C4-2B (cell line): Measurements from ENCODE around the gene RIC3.

Experiments used
- H3K27ac ChIP-seq: fragments of 450-650 bp; 2 replicates; pipeline ENCODE4 v1.5.1; 2017
- CTCF ChIP-seq: fragments of 450-650 bp; conservative IDR thresholded peaks from 2 replicates; pipeline ENCODE4 v1.5.1; 2017; ENCODE audit warnings: mild to moderate bottlenecking
- ZFX ChIP-seq: fragments of 450-650 bp; IDR thresholded peaks from 2 replicates; pipeline ENCODE4 v1.6.1; 2017

RIC3 gene

GRCh38 chr11:8207080-8208000 lies 38.5 kb upstream of the RIC3 start:
- no peak for TF ChIP-seq ZFX
- TF ChIP-seq CTCF = no peak
- H3K27ac ChIP-seq = no peak overlapping the region

DNA sequence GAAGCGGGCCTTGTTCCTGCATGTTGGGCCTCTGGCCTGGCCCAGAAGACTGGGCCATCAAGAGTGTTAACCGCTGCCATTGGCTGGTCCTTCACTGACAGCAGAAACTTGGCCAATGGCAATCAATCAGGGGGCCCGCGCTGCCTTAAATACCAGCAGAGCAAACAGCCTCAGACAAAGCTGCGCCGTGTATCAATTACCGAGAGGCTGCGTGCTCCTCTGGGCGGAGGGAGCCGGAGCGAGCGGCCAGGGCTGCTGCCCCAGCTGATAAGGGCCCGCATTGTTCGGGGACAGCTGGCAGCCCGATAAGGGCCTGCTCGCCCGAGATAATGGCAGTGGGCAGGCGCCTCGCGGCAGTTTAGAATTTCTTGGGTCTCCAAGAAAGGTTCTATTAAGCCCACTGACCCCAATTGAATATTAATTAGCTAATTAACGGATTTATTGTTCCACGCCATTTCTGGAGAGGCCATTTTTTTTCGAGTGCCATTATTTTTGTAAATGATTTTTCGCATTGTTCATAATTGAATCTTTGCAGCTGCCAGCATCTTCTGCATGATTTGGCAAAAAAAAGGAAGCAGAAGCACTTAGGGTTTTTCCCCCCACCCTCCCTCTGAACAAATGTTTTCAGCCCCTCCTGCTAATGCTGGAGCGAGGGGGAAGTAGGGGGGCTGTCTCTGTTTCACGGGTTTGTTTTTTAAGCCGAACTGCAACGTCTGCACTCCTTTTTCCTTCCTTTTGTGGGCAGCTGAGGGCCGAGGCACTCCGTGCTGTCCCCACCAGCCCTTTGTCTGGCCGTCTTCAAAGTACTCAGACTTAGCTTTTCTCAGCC lies 37.6 kb upstream of the RIC3 start:
- no peak overlapping the region for H3K27ac ChIP-seq
- no peak for TF ChIP-seq CTCF
- no peak for TF ChIP-seq ZFX

DNA sequence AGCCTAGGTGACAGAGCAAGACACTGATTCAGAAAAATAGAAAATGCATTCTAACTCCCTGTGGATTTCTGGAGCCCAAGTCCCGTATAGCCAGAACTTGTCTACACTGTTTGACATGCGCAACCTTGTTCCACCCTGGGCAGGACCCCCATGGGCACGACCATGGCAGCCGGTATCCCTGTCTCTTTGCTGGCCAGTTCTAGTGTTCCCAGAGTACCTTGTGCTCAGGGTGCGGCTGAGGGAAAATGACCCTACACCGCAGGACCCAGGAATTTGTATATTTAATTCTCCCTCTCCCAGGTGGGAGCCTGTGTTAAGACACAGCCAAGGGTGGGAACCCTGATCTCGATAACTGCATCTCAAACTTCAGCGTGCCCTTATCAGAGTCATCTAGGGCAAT lies 36.7 kb upstream of the RIC3 start:
- TF ChIP-seq ZFX (no peak), CTCF (no peak)
- H3K27ac ChIP-seq = no peak overlapping the region

DNA sequence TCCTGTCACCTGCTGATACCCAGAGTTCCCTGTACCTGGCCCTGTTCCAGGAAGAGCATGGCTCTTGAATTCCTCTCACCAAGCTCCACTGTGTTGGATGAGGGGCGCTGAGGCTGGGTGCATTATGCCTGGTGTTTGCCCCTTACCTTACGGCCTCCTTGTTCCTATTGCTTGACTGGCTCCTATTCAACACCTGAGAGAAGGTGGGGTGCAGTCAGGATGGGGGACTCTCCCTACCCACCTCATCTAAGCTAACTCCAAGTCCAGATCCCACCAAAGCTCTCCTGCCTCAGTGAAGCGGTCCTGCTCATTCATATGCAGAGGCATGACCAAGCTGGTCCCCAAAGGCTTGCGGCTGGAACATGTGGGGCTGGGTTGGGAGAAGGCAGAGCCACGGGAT lies 35.8 kb upstream of the RIC3 start:
- TF ChIP-seq ZFX (no peak), CTCF (no peak)
- H3K27ac ChIP-seq = no peak overlapping the region

GRCh38 chr11:8204025-8204424 lies 35.2 kb upstream of the RIC3 start:
- no peak for TF ChIP-seq CTCF
- TF ChIP-seq ZFX = no peak

GRCh38 chr11:8203414-8203715 lies 34.5 kb upstream of the RIC3 start:
- H3K27ac ChIP-seq = no peak overlapping the region
- TF ChIP-seq ZFX = no peak

More at GRCh38 chr11:8204025-8204424, 35.2 kb upstream of the RIC3 start:
- H3K27ac ChIP-seq = no peak overlapping the region

- TF ChIP-seq CTCF (no peak), ZFX (no peak)
- no peak overlapping the region for H3K27ac ChIP-seq
These were observed 33.9 kb upstream of the RIC3 start for GRCh38 chr11:8202516-8203413.
